GM23248 (cell line): ENCODE results near the gene CLEC2D. TPM values are rescaled to one million over a fixed set of nuclear protein-coding genes. Genes with fewer than 3 reads are reported as not detected.
A peak's percentile ranks its signal among the peaks of the same experiment; 100 is the strongest.

Source experiments
- DNase-seq: peaks from one replicate; pipeline ENCODE4 v3.0.0-alpha.2; 2015
- H2AFZ ChIP-seq: fragments of 200-600 bp; sonication (generic); 2 replicates; pipeline ENCODE4 v1.6.1; 2016; ENCODE audit warnings: antibody characterized with exemption
- H3F3A ChIP-seq: fragments of 200-600 bp; sonication (generic); 2 replicates; pipeline ENCODE4 v1.6.1; 2016; ENCODE audit warnings: mild to moderate bottlenecking, antibody characterized with exemption, mixed run types; ENCODE audit not compliant: insufficient read depth
- H3K27ac ChIP-seq: fragments of 200-600 bp; sonication (generic); 2 replicates; pipeline ENCODE4 v1.5.1; 2016; ENCODE audit warnings: mild to moderate bottlenecking
- H3K27me3 ChIP-seq: fragments of 200-600 bp; sonication (generic); replicated peaks from 2 replicates; pipeline ENCODE4 v1.6.1; 2016; ENCODE audit warnings: mild to moderate bottlenecking; ENCODE audit not compliant: insufficient read depth
- H3K36me3 ChIP-seq: fragments of 200-600 bp; sonication (generic); 2 replicates; pipeline ENCODE4 v1.6.1; 2016; ENCODE audit warnings: low read depth, mild to moderate bottlenecking
- H3K4me1 ChIP-seq: fragments of 200-600 bp; sonication (generic); 2 replicates; pipeline ENCODE4 v1.6.1; 2016; ENCODE audit warnings: mild to moderate bottlenecking; ENCODE audit not compliant: insufficient read depth
- H3K4me2 ChIP-seq: fragments of 200-600 bp; sonication (generic); one replicate; pipeline ENCODE4 v1.6.1; 2016; ENCODE audit warnings: mild to moderate bottlenecking; ENCODE audit not compliant: unreplicated experiment
- H3K4me3 ChIP-seq: fragments of 200-600 bp; sonication (generic); 2 replicates; pipeline ENCODE4 v1.5.1; 2016; ENCODE audit warnings: mild to moderate bottlenecking
- H3K79me2 ChIP-seq: fragments of 200-600 bp; sonication (generic); 2 replicates; pipeline ENCODE4 v1.6.1; 2016; ENCODE audit warnings: mild to moderate bottlenecking; ENCODE audit not compliant: insufficient read depth
- H3K9ac ChIP-seq: fragments of 200-600 bp; sonication (generic); 2 replicates; pipeline ENCODE4 v1.6.1; 2016; ENCODE audit warnings: mild to moderate bottlenecking
- H3K9me2 ChIP-seq: fragments of 200-600 bp; sonication (generic); 2 replicates; pipeline ENCODE4 v1.6.1; 2016; ENCODE audit warnings: mixed run types, mild to moderate bottlenecking, moderate library complexity; ENCODE audit not compliant: insufficient read depth
- H3K9me3 ChIP-seq: fragments of 200-600 bp; sonication (generic); one replicate; pipeline ENCODE4 v1.6.1; 2017; ENCODE audit warnings: low read depth
- H4K20me1 ChIP-seq: fragments of 200-600 bp; sonication (generic); 2 replicates; pipeline ENCODE4 v1.6.0; 2016; ENCODE audit not compliant: insufficient read depth
- EZH2 ChIP-seq: fragments of 200-600 bp; sonication (generic); IDR thresholded peaks from 2 replicates; pipeline ENCODE4 v1.6.1; 2018; ENCODE audit warnings: antibody characterized with exemption, mild to moderate bottlenecking; ENCODE audit not compliant: insufficient read depth, poor library complexity, severe bottlenecking
- EZH2phosphoT487 ChIP-seq: fragments of 200-600 bp; sonication (generic); IDR thresholded peaks from 2 replicates; pipeline ENCODE4 v1.6.1; 2018; ENCODE audit warnings: antibody characterized with exemption, moderate library complexity, mild to moderate bottlenecking, low read depth; ENCODE audit not compliant: insufficient read depth
- WGBS, 2 experiments: methylation state at CpG; one replicate each; pipeline ENCODE4 v1.1.6; 2015 to 2017; ENCODE audit warnings: low lambda C conversion rate in 2 of 2, low coverage in 1 of 2; ENCODE audit errors: missing lambda C conversion rate in 2 of 2; 5-methylcytosine and 5-hydroxymethylcytosine counted together
- in situ Hi-C: fragments of 300-500 bp; cut with MboI; formaldehyde crosslinking; loops from 2 replicates; pipeline ENCODE4 v1.15.0; 2020
- polyA plus RNA-seq: library from polyadenylated mRNA; unstranded; fragments of >200 nt; fragmentation: Nextera tagmentation; extraction: Ambion mirVana; gene quantifications from 2 replicates; pipeline ENCODE4 v1.2.1, GENCODE V29; 2016
- total RNA-seq: library from RNA; depleted of rRNA; stranded (reverse); fragments of >200 nt; shearing (Covaris generic); gene quantifications from 2 replicates; pipeline ENCODE4 v1.2.3, GENCODE V29; 2014

The CLEC2D gene
- total and polyA plus RNA-seq, 2 experiments from 2014 or later = 0.54 to 2.8 TPM

GRCh38 chr12:9718968-9719367, 49.5 kb downstream of the CLEC2D start:
- WGBS, 2 experiments = 78 to 83% methylated on average over 7 of the region's 7 CpGs
- no peak overlapping the region for H3K9ac ChIP-seq
- H3K9me3 ChIP-seq = no peaks in the 10 kb centered on the region
- H3K9me2 ChIP-seq = no peaks in the 10 kb centered on the region
- DNase-seq = no peak
- no peak overlapping the region for H2AFZ ChIP-seq
- no peak overlapping the region for H3K4me2 ChIP-seq
- H3K4me3 ChIP-seq = no peak overlapping the region
- no peak overlapping the region for H3K27ac ChIP-seq
- H3K79me2 ChIP-seq = no peaks in the 10 kb centered on the region
- no peaks in the 10 kb centered on the region for H3K27me3 ChIP-seq
- no peaks in the 10 kb centered on the region for H3K4me1 ChIP-seq
- no peaks in the 10 kb centered on the region for H3F3A ChIP-seq
- no peaks in the 10 kb centered on the region for H3K36me3 ChIP-seq
- TF ChIP-seq EZH2 (no peak), EZH2phosphoT487 (no peak)
- in situ Hi-C loops = no loop called here
- H4K20me1 ChIP-seq = no peaks in the 10 kb centered on the region; the same call in 1 of the 2 replicates

- DNase-seq = no peak
- TF ChIP-seq EZH2phosphoT487 (no peak), EZH2 (no peak)
- Histone ChIP-seq H3K9me2 (no peaks in the 10 kb centered on the region), H2AFZ (no peak overlapping the region), H3K4me3 (no peak overlapping the region), H3K36me3 (no peaks in the 10 kb centered on the region), H3K27me3 (no peaks in the 10 kb centered on the region), H3K27ac (no peak overlapping the region), H3K4me2 (no peak overlapping the region), H3F3A (no peaks in the 10 kb centered on the region), H3K4me1 (no peaks in the 10 kb centered on the region), H4K20me1 (no peaks in the 10 kb centered on the region; the same call in 1 of the 2 replicates), H3K9ac (no peak overlapping the region), H3K79me2 (no peaks in the 10 kb centered on the region), H3K9me3 (no peaks in the 10 kb centered on the region)
- WGBS, 2 experiments = 75 to 92% methylated on average over 1 of the region's 1 CpG
- in situ Hi-C loops = no loop called here
Observed at GRCh38 chr12:9719790-9720189, 50.3 kb downstream of the CLEC2D start.

GRCh38 chr12:9721394-9722092, 52.0 kb downstream of the CLEC2D start:
- in situ Hi-C loops = no loop called here

GRCh38 chr12:9724023-9724422, 54.5 kb downstream of the CLEC2D start:
- no peaks in the 10 kb centered on the region for H3K36me3 ChIP-seq
- no peaks in the 10 kb centered on the region for H3K9me2 ChIP-seq
- no peaks in the 10 kb centered on the region for H3K4me1 ChIP-seq
- no peak overlapping the region for H3K9ac ChIP-seq
- no peak overlapping the region for H2AFZ ChIP-seq
- no peak for DNase-seq
- in situ Hi-C loops = no loop called here
- no peak overlapping the region for H3K27ac ChIP-seq
- no peaks in the 10 kb centered on the region for H4K20me1 ChIP-seq
- H3F3A ChIP-seq = no peaks in the 10 kb centered on the region
- no peaks in the 10 kb centered on the region for H3K79me2 ChIP-seq
- no peaks in the 10 kb centered on the region for H3K27me3 ChIP-seq
- TF ChIP-seq EZH2 (no peak), EZH2phosphoT487 (no peak)
- 29 to 39% methylated on average over 1 of the region's 1 CpG for WGBS, 2 experiments
- no peak overlapping the region for H3K4me2 ChIP-seq
- no peaks in the 10 kb centered on the region for H3K9me3 ChIP-seq
- H3K4me3 ChIP-seq = no peak overlapping the region

More at GRCh38 chr12:9721394-9722092, 52.0 kb downstream of the CLEC2D start:
- Histone ChIP-seq H3K4me2 (no peak overlapping the region), H3K4me3 (no peak overlapping the region), H2AFZ (no peak overlapping the region), H3F3A (no peaks in the 10 kb centered on the region), H3K9ac (no peak overlapping the region), H3K27me3 (no peaks in the 10 kb centered on the region), H3K4me1 (no peaks in the 10 kb centered on the region), H3K36me3 (no peaks in the 10 kb centered on the region), H4K20me1 (no peaks in the 10 kb centered on the region; the same call in 1 of the 2 replicates), H3K79me2 (no peaks in the 10 kb centered on the region), H3K27ac (no peak overlapping the region), H3K9me2 (no peaks in the 10 kb centered on the region), H3K9me3 (no peaks in the 10 kb centered on the region)
- TF ChIP-seq EZH2phosphoT487 (no peak), EZH2 (no peak)
- WGBS, 2 experiments = 59 to 65% methylated on average over 5 of the region's 5 CpGs
- DNase-seq = peak; percentile 49
